ENCODE data around the gene EGFL7. TPM values are rescaled to one million over a fixed set of nuclear protein-coding genes. Genes with fewer than 3 reads are reported as not detected.

EGFL7 gene
- total RNA-seq, 1 donor from 2014 or later = 56.2 TPM

DNA sequence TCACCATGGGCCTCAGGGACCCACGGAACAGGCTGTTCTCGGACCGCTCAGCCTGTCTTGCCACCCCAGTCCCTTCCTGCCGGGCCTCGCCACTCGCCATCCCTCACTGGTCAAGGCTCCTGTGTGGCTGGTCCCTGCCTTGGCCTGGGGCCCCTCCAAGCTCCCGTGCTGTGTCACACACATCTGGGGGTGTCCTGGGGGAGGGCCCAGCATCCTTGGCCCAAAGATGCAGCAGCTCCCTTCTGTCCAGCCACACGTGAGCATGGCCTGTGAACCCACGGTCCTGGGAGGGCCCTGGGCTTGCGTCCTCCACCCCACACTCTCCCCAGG, 425 bp upstream of the EGFL7 start:
- Histone ChIP-seq H3K36me3 (ENCODE audit: control insufficient read depth, insufficient read depth, low read length) (no peaks in the 10 kb centered on the region), H3K27me3 (ENCODE audit: control insufficient read depth, insufficient read depth, low read length) (peaks cover 38% of the 10 kb centered on the region), H3K4me3 (ENCODE audit: low read depth, low read length) (no peak overlapping the region)
- TF ChIP-seq, protein P1, sequence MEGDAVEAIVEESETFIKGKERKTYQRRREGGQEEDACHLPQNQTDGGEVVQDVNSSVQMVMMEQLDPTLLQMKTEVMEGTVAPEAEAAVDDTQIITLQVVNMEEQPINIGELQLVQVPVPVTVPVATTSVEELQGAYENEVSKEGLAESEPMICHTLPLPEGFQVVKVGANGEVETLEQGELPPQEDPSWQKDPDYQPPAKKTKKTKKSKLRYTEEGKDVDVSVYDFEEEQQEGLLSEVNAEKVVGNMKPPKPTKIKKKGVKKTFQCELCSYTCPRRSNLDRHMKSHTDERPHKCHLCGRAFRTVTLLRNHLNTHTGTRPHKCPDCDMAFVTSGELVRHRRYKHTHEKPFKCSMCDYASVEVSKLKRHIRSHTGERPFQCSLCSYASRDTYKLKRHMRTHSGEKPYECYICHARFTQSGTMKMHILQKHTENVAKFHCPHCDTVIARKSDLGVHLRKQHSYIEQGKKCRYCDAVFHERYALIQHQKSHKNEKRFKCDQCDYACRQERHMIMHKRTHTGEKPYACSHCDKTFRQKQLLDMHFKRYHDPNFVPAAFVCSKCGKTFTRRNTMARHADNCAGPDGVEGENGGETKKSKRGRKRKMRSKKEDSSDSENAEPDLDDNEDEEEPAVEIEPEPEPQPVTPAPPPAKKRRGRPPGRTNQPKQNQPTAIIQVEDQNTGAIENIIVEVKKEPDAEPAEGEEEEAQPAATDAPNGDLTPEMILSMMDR (IDR thresholded peaks at IDR 0.05; ENCODE audit: insufficient read depth, low read length, poor library complexity, severe bottlenecking) = no peak
- no peak for DNase-seq (ENCODE audit: low read depth)

DNA sequence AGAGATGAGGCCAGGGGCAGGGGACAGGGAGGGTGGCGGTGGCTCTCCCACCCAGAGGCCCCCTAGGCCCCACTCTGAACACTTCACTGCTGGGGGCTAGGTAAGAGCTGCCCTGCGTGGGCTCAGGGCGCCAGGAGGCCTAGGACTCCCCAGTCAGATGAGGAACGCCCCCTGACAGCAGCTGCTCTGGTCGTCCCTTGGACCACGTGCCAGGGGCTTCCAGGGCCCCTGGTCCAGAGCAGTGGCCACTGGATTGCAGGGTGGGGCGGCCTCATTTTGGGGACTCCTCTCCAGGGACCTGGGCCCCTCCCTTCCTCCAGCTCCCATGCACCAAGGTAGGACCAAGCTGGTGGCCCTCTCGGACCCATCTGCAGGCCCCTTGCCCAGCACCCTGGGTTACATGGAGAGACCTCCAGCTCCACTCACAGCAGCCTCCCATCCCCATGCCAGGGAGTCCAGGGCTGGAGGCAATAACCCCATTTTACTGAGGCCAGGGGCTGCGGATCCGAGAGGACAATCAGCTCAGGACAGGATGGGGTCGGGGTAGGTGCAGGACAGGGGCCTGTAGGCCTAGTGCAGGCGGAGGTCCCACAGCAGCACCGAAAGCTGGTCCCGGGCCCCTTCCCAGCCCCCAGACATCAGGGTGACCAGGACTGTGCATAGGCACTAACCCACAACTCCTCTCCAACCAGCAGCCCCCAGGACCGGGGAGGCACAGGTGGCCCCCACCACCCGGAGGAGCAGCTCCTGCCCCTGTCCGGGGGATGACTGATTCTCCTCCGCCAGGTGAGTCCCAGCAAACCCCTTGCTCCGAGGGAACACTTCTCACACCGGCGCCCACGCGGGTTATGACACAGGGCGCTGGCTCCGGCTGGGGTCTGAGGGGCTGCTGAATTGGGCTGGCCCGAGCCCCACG, 1.5 kb downstream of the EGFL7 start:
- TF ChIP-seq, protein P1 (IDR thresholded peaks at IDR 0.05; ENCODE audit: insufficient read depth, low read length, poor library complexity, severe bottlenecking) = no peak
- no peak for DNase-seq (ENCODE audit: low read depth)

DNA sequence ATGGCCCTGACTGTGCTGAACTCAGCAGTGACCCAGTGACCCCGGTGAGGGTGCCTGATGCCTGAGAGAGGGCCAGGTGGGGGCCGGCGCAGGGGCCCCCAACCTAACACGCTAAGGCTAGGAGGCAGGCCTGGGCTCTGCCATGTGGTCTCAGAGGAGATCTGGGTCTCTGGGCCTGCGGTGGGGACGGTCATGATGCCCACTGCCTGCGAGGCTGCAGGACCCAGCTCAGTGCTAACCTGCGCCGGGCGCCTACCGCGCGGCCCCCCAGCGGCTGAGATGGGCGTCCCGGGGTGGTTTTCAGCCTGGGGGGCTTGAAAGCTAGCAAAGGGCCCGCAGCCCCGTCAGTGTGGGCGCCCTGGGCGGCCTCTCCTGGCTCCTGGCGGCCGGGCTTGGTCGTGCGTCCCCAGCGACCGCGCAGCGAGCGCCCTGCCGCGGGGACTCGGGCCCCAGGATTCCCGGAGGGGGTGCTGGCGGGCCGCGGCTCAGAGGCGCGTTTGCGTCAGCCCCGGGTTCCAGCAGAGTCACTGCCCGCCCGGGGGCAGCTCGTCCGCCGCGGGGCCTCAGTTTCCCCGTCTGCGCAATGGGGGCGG, 2.5 kb downstream of the EGFL7 start:
- Histone ChIP-seq H3K4me3 (ENCODE audit: low read depth, low read length) (peak overlapping the region; percentile 29), H3K36me3 (ENCODE audit: control insufficient read depth, insufficient read depth, low read length) (no peaks in the 10 kb centered on the region), H3K27me3 (ENCODE audit: control insufficient read depth, insufficient read depth, low read length) (peaks cover 21% of the 10 kb centered on the region)
- TF ChIP-seq, protein P1 (IDR thresholded peaks at IDR 0.05; ENCODE audit: insufficient read depth, low read length, poor library complexity, severe bottlenecking) = no peak
- no peak for DNase-seq (ENCODE audit: low read depth)

More for the DNA sequence above, 1.5 kb downstream of the EGFL7 start:
- H3K4me3 ChIP-seq (ENCODE audit: low read depth, low read length) = no peak overlapping the region
- H3K36me3 ChIP-seq (ENCODE audit: control insufficient read depth, insufficient read depth, low read length) = no peaks in the 10 kb centered on the region
- peaks cover 28% of the 10 kb centered on the region for H3K27me3 ChIP-seq (ENCODE audit: control insufficient read depth, insufficient read depth, low read length)

- Histone ChIP-seq H3K36me3 (ENCODE audit: control insufficient read depth, insufficient read depth, low read length) (no peaks in the 10 kb centered on the region), H3K27me3 (ENCODE audit: control insufficient read depth, insufficient read depth, low read length) (peaks cover 25% of the 10 kb centered on the region), H3K4me3 (ENCODE audit: low read depth, low read length) (peak overlapping the region; percentile 32)
- DNase-seq (ENCODE audit: low read depth) = no peak
- TF ChIP-seq, protein P1 (IDR thresholded peaks at IDR 0.05; ENCODE audit: insufficient read depth, low read length, poor library complexity, severe bottlenecking) = no peak
Measured at GRCh38 chr9:136665704-136666371, 3.1 kb downstream of the EGFL7 start.

DNA sequence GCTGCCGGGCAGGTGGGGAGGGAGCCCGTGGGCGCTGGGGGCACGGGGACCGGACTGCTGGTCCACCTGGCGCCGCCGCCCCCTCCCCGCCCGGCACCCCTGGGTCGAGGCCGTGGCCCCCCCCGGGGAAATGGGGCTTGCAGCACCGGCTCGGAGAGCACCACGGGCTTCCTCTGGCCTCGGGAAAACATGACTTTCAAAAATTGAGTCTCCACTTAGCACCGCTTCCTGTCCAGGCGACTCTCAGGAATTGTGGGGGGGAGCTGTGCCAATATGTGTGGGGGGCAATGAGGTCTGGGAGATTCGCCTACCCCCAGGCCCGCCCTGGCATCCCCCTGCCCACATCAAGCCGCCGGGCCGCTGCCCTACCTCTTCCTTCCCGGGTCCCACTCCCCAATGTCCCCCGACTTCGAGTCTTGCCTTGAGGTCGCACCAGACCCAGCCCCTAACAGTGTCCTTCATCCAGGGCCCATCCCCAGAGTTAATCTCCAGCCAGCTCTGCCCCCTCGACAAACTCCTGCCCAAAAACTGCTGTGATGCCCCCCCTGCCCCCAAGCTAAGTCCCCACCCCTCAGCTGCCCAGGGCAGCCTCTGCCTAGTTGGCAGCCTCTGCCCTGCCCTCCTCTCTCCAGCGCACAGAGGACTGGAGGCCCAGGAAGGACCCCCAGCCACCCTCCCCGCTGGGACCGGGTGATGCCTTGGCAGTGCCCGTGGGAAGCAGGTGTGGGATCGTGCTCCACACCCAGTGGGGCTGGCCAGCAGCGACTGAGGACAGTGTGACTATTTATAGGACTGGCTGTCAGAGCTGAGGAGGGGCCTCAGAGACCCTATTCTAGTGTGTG, 3.9 kb downstream of the EGFL7 start:
- H3K4me3 ChIP-seq (ENCODE audit: low read depth, low read length) = peak overlapping the region; percentile 32
- H3K36me3 ChIP-seq (ENCODE audit: control insufficient read depth, insufficient read depth, low read length) = no peaks in the 10 kb centered on the region
- H3K27me3 ChIP-seq (ENCODE audit: control insufficient read depth, insufficient read depth, low read length) = peaks cover 25% of the 10 kb centered on the region
- TF ChIP-seq, protein P1 (IDR thresholded peaks at IDR 0.05; ENCODE audit: insufficient read depth, low read length, poor library complexity, severe bottlenecking) = no peak
- no peak for DNase-seq (ENCODE audit: low read depth)

Measured in kidney epithelial cell (primary cell).